Activated CD4-positive, alpha-beta T cell treated with anti-CD3 and anti-CD28 coated beads for 48 hours (primary cell): Measurements from ENCODE around the gene NFATC2.
"Not testable (repeated sequence)": the region's sequence is repeated elsewhere in the genome, so short reads cannot be mapped to it uniquely, and the experiment has no call there.

ENCODE experiments used
- DNase-seq: peaks from one replicate; pipeline ENCODE4 v3.0.0-alpha.2; 2020

NFATC2 gene

GRCh38 chr20:51469046-51469445, 73.5 kb downstream of the NFATC2 start:
- no peak for DNase-seq

DNA sequence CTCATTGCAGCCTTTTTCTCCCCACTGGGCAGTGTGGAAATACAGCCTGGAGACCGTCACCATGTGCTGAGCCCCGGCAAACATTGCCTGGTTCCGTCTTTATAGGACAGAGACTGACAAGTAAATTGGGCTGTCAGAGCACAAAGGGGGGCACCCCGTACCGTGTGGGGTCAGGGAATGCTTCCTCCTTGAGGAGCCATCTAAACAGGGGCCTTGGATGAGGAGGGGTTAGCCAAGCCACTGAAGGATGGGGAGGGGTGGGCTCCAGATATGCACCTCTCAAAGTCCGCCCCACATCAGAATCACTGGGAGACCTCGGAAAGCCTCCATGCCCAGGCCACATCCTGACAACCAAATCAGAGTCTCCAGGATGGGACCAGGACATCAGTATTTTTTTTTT, 73.9 kb downstream of the NFATC2 start:
- no peak for DNase-seq

GRCh38 chr20:51467956-51468626, 74.4 kb downstream of the NFATC2 start:
- DNase-seq = no peak

DNA sequence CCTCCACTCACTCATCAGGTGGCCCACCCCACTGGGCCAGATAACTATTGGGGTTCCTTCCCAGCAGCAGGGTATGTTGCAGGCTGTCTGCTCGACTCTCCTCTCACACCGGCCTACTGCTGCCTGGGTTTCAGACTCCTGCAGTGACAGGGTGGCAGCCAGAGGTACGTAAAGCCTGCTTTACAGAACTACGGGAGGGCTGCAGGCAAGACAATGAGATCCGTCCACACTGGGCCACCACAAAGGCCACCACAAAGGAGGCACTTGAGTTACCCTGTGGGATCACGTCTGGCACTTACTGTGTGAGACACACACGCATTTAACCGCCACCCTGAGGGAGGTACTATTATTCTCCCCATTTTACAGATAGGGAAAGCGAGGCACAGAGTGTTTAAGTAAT, 78.5 kb downstream of the NFATC2 start:
- no peak for DNase-seq

DNA sequence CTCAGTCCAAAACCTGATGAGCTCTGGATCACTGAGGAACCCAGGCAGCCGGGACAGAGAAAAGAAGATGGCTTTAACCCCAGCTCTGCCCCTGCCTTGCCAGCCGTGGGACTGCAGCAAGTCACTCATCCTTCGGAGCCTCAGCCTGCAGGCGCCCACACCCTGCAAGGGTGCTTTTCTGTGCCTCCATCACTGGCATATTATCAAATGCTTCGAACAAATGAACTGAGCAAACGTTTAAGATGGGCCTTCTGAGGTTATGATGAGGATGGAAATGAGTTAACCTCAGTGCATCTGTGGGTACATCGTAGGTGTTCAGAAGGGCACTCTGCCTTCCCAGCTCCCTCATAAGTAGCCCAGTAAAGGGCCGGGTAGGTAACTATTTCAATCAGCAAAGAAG, 79.0 kb downstream of the NFATC2 start:
- no peak for DNase-seq

GRCh38 chr20:51462566-51463276, 79.8 kb downstream of the NFATC2 start:
- no peak for DNase-seq

DNA sequence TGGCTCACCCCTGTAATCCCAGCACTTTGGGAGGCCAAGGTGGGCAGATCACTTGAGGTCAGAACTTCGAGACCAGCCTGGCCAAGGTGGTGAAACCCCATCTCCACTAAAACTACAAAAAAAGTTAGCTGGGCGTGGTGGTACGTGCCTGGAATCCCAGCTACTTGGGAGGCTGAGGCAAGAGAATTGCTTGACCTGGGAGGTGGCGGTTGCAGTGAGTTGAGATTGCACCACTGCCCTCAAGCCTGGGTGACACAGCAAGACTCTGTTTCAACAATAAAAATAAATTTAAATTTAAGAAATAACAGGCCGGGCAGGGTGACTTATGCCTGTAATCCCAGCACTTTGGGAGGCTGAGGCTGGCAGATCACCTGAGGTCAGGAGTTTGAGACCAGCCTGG, 80.7 kb downstream of the NFATC2 start:
- not testable (repeated sequence) for DNase-seq

- DNase-seq = no peak
Measured at GRCh38 chr20:51461306-51461705, 81.2 kb downstream of the NFATC2 start.

- no peak for DNase-seq
Measured at GRCh38 chr20:51460569-51461265, 81.8 kb downstream of the NFATC2 start.

GRCh38 chr20:51460163-51460562, 82.4 kb downstream of the NFATC2 start:
- DNase-seq = no peak

DNA sequence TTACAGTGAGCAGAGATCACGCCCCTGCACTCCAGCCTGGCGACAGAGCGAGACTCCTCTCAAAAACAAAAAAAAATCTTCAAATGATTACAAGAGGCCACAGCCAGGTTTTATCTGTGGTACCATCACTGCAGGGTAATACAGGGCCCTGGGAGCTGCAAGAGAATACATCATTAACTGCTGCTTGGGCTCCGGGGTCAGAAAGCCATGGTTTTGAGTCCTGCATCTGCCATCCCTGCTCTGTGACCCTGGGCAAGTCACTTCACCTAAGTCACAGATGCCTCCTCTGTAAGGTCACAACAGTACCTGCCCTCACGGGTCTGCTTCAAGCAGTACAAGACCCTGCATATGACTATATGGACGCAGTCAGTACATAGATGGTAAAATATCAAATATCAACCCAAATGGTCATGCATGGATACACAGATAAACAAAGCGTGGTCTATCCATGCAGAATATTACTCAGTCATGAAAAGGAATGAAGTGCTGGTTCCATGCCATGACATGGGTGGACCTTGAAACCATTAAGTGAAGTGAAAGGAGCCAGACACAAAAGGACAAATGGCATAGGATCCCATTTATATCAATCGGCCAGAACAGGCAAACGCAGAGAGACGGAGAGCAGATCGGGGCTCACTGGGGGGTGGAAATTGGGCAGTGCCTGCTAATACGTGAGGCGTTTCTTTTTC, 83.6 kb downstream of the NFATC2 start:
- no peak for DNase-seq

- DNase-seq = no peak
Measured at GRCh38 chr20:51457533-51457932, 85.0 kb downstream of the NFATC2 start.

DNA sequence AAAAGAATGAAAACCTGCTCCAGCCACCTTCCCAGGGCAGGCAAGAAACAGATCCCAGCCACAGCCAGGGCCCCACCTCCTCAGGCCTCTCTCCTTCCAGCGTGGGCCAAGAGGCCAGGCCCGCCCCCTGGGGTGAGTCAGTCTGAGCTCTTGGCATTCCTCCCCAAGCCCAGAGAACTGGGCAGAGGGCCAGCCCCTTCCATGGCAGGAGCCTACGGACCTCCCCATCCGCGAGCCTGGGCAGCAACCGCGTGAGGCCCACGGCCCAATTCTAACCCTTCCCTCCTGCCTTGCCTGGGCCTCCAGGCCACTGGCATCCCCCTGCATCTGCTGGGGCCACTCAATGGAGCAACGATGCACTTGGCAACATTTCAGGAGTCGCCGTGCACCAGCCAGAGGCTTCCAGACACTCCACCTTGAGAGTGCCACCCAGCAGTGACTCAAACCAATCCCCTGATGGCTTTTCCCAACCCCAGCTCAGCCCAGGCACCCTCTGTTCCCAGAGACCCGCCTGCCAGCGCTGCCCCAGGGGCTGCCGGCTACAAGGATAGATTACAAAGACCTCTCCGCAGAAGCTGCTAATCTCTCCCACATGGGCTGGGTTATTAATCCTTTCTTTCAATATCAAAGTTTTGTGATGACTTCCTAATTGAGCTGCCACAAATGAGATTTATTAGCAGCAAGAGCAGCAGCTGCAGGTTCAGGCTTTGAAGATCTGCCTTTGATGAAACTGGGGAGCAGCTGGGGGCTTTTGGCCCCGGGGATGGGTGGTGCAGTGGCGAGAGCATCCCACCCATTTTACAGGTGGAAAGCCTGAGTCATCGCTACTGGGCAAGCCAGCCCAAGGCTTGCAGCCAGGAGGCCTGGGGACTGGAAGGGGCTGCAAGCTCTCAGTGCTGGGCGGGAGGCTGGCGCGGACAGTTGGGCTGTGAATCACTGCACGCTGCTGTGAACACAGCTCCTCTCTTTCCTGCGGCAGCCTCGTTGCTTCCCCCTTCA, 85.7 kb downstream of the NFATC2 start:
- no peak for DNase-seq

DNA sequence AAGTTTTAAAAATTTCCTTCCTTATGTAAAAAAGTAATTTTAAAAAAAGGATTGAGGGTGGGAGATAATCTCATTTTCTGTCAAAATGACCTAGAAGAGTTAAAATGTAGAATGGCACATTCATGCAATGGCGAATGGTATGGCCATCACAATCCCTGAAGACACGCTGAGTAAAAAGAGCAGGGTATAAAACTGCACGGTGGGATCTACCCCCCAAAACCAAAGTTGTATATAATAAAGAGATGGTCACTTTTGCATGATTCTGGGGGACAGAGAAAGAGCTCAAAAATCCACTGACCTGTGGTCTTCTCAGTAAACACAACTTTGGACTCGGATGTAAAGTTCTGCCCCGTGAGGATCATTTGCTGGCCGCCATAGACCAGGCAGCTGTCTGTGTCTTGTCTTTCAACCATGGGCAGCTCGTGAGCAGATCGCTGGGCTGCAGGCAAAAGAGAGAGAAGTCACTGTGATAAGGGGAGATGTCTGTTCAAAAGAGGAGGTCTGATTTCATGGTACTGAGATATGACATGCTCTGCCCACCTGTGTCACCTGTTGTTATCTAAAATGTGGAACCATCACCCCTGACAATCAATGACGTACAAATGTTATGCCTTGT, 88.2 kb downstream of the NFATC2 start:
- no peak for DNase-seq

GRCh38 chr20:51452734-51453365, 89.7 kb downstream of the NFATC2 start:
- no peak for DNase-seq

GRCh38 chr20:51452091-51452613, 90.4 kb downstream of the NFATC2 start:
- DNase-seq = no peak

- DNase-seq = no peak
Measured at GRCh38 chr20:51451484-51451883, 91.0 kb downstream of the NFATC2 start.

GRCh38 chr20:51450984-51451383, 91.5 kb downstream of the NFATC2 start:
- DNase-seq = no peak

- no peak for DNase-seq
Measured at GRCh38 chr20:51450221-51450712, 92.3 kb downstream of the NFATC2 start.

DNA sequence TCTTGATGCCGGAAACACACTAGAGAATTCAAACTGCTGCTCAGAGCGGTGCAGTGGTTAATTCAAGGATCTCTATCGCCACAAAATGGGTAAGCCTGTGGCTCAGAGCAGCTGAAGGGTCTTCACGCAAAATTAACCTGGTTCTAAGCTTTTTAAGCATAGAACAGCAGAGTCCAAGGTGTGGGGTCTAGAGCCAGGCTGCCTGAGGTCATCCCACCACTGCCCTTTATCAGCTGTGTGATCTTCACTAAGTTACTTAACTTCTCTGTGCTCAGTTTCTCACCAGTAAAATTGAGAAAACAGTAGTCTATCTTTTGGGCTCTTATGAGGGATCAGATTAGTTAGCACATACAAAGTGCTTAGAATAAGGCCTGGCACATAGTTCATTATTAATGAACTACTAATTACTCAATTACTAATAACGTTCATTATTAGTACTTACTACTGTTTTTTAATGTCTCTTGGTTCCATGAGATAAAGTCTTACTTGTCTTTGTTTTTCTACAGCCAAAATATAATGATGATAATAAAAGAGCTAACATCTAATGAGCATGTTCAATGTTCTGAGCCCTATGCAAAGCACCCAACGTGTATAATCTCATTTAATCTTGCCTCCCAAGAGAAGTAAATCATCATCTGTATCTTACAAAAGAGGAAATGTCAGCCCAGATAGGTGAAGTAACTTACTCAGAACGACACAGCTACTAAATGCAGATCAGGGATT, 92.9 kb downstream of the NFATC2 start:
- DNase-seq = no peak
